ENCODE data around the gene SPPL3. TPM values are rescaled to one million over a fixed set of nuclear protein-coding genes. Genes with fewer than 3 reads are reported as not detected.

Gene SPPL3
- total RNA-seq, 1 donor from 2014 or later, result 48.9 TPM

DNA sequence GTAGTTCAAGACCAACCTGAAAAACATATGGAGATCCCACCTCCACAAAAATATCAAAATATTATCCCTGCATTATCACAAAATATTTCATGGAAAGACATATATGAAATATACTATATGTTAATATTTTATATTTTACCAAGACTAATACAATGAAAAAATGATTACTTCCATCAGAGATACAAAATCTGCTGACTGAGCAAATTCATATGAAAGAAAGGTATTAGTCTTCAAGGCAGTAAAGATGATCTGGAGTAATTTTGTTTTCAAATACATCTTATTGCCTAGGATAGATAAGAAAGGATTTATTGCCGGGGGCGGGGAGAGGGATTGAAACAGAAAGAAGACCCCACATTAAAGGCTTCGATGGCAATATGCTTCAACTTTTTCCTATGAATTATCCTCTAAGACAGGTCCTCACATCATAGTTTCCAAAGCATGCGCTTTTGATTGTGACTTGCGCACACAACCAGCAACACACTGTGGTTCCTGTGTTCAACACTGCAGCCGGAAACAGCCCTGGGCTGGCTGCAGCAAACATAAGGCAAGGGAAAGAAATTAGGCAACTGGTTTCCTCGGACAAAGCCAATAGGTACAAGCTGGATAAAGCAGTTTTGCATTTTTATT lies 83.2 kb downstream of the SPPL3 start:
- no peak for DNase-seq (ENCODE audit: extremely low spot score in 2 of 2)
- no peaks in the 10 kb centered on the region for H3K27me3 ChIP-seq
- no peak overlapping the region for H3K4me3 ChIP-seq
- TF ChIP-seq POLR2AphosphoS5 (IDR thresholded peaks at IDR 0.05; ENCODE audit: insufficient read depth in 1 of 2, low read depth in 1 of 2), result no peak
- no peak for TF ChIP-seq POLR2A (IDR thresholded peaks at IDR 0.05)
- peaks cover 6% of the 10 kb centered on the region for H3K4me1 ChIP-seq
- no peak overlapping the region for H3K27ac ChIP-seq
- no peaks in the 10 kb centered on the region for H3K9me3 ChIP-seq
- H3K36me3 ChIP-seq, result no peaks in the 10 kb centered on the region
- intact Hi-C loops (cut with DNase I), result no loop called here

DNA sequence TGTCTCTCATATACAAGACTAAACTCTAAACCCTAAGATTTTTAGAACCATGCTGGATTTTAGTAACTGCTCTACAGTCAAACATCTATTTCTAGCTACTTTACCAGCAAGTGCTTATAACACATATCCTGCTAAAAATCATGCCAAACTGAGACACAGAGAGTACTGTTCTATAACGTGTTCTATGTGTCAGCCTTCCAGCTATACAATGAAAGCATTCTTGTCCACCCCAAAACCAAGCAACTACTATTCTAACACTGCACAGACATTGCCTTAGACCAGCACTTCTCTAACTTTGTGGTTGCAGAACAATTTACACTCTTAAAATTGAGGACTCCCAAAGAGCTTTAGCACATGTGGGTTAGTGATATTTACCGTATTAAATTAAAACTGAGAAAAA lies 85.7 kb downstream of the SPPL3 start:
- TF ChIP-seq, protein P1, sequence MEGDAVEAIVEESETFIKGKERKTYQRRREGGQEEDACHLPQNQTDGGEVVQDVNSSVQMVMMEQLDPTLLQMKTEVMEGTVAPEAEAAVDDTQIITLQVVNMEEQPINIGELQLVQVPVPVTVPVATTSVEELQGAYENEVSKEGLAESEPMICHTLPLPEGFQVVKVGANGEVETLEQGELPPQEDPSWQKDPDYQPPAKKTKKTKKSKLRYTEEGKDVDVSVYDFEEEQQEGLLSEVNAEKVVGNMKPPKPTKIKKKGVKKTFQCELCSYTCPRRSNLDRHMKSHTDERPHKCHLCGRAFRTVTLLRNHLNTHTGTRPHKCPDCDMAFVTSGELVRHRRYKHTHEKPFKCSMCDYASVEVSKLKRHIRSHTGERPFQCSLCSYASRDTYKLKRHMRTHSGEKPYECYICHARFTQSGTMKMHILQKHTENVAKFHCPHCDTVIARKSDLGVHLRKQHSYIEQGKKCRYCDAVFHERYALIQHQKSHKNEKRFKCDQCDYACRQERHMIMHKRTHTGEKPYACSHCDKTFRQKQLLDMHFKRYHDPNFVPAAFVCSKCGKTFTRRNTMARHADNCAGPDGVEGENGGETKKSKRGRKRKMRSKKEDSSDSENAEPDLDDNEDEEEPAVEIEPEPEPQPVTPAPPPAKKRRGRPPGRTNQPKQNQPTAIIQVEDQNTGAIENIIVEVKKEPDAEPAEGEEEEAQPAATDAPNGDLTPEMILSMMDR (IDR thresholded peaks at IDR 0.05), result no peak
- TF ChIP-seq POLR2A (IDR thresholded peaks at IDR 0.05), result no peak
- Histone ChIP-seq H3K36me3 (no peaks in the 10 kb centered on the region), H3K27me3 (no peaks in the 10 kb centered on the region), H3K27ac (no peak overlapping the region), H3K4me3 (no peak overlapping the region), H3K9me3 (no peaks in the 10 kb centered on the region), H3K4me1 (peaks cover 20% of the 10 kb centered on the region)
- DNase-seq (ENCODE audit: extremely low spot score in 2 of 2), result no peak
- intact Hi-C loops (cut with DNase I), result no loop called here

DNA sequence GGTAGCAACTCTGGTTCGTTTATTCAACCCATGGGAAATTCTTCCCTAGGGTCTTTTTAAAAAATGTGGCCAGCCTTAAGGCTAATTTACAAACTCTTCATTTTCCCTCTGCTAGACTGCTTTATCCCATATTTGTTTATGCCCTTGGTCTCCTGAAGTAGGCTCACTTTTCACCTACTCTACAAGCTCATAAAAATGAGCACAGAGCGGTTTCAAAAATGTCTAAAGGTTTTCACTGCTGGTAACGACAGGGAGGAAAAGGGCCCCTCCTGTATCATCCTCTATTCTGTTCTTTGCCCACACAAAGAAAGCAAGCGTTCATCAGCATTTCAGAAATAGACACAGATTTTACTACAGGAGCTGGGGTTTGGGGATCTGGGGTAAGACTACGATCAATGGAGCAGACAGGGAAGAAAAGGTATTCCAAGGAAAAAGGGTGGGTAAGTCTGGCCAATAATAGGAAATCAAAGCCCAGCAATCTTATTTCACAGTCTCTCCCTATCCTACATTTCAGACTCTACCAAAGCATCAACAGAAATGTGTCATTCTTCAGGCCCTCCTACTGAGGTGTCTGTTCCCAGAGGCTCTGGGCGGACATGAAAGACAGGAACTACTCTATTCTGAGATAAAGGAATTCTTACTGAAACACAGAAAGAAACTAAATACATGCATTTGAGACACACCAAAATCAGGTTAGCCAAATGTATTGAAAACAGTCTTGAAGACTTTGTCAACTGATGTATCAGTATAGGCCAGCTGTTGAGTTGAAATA lies 86.4 kb downstream of the SPPL3 start:
- TF ChIP-seq POLR2A (IDR thresholded peaks at IDR 0.05) (no peak), POLR2AphosphoS5 (IDR thresholded peaks at IDR 0.05; ENCODE audit: insufficient read depth in 1 of 2, low read depth in 1 of 2) (no peak)
- TF ChIP-seq, protein P1 (IDR thresholded peaks at IDR 0.05), result no peak
- H3K27ac ChIP-seq, result no peak overlapping the region
- H3K36me3 ChIP-seq, result no peaks in the 10 kb centered on the region
- H3K4me1 ChIP-seq, result peaks cover 20% of the 10 kb centered on the region
- H3K27me3 ChIP-seq, result no peaks in the 10 kb centered on the region
- no peak overlapping the region for H3K4me3 ChIP-seq
- intact Hi-C loops (cut with DNase I), result no loop called here
- DNase-seq (ENCODE audit: extremely low spot score in 2 of 2), result no peak
- no peaks in the 10 kb centered on the region for H3K9me3 ChIP-seq

DNA sequence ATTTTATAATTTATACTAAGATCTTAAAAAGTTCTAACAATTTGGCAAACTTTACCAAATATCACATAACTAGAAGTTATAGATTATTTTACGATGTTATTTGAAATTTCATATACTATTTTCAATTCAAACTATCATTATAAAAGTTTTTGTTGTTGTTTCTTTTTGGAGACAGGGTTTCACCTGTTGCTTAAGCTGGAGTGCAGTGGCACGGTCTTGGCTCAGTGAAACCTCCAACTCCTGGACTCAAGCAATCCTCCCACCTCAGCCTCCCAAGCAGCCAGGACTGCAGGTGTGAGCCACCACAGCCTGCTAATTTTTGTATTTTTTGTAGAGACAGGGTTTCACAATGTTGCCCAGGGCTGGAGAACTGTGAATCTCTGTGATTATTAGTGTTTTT lies 87.8 kb downstream of the SPPL3 start:
- intact Hi-C loops (cut with DNase I), result no loop called here
- TF ChIP-seq POLR2AphosphoS5 (IDR thresholded peaks at IDR 0.05; ENCODE audit: insufficient read depth in 1 of 2, low read depth in 1 of 2) (no peak), POLR2A (IDR thresholded peaks at IDR 0.05) (no peak)
- TF ChIP-seq, protein P1 (IDR thresholded peaks at IDR 0.05), result no peak
- H3K27me3 ChIP-seq, result no peaks in the 10 kb centered on the region

DNA sequence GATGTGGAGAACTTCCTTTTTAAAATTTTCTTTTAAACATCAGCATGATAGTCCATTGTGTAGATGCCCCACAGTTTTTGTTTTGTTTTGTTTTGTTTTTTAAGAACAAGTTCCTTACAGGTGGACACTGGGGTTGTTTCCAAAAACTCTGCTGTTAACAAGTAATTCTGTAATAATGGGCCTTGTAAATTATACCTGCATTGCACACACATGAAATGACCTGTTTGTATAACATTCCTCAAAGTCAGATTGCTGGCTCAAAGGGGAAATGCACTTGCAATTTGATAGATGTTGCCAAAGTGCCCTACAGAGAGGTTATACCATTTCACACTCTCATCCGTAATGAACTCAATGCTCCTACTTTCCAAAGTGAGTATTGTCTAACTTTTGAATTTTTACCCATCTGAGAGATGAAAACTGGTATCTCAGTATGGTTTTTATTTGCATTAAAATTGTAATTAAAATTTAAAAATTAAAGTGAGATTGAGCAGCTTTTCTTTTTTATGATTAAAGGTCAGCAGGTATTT lies 89.2 kb downstream of the SPPL3 start:
- Histone ChIP-seq H3K4me1 (peaks cover 14% of the 10 kb centered on the region), H3K27me3 (no peaks in the 10 kb centered on the region), H3K27ac (no peak overlapping the region), H3K36me3 (no peaks in the 10 kb centered on the region), H3K4me3 (no peak overlapping the region), H3K9me3 (no peaks in the 10 kb centered on the region)
- TF ChIP-seq, protein P1 (IDR thresholded peaks at IDR 0.05), result no peak
- TF ChIP-seq POLR2AphosphoS5 (IDR thresholded peaks at IDR 0.05; ENCODE audit: insufficient read depth in 1 of 2, low read depth in 1 of 2) (no peak), POLR2A (IDR thresholded peaks at IDR 0.05) (no peak)
- DNase-seq (ENCODE audit: extremely low spot score in 2 of 2), result no peak
- intact Hi-C loops (cut with DNase I), result no loop called here

More for the DNA sequence above, 87.8 kb downstream of the SPPL3 start:
- Histone ChIP-seq H3K9me3 (no peaks in the 10 kb centered on the region), H3K27ac (no peak overlapping the region), H3K4me3 (no peak overlapping the region), H3K36me3 (no peaks in the 10 kb centered on the region), H3K4me1 (peaks cover 18% of the 10 kb centered on the region)
- no peak for DNase-seq (ENCODE audit: extremely low spot score in 2 of 2)
